SH-SY5Y (cell line): ENCODE data around the gene ANKRD11.

ENCODE experiments used
- GATA2 ChIP-seq: IDR thresholded peaks from 2 replicates; pipeline ENCODE4 v1.6.1; 2011; ENCODE audit warnings: mild to moderate bottlenecking, low read depth, low read length
- GATA3 ChIP-seq: IDR thresholded peaks from 2 replicates; pipeline ENCODE4 v1.6.1; 2011; ENCODE audit warnings: low read depth, mild to moderate bottlenecking, low read length, moderate library complexity

DNA sequence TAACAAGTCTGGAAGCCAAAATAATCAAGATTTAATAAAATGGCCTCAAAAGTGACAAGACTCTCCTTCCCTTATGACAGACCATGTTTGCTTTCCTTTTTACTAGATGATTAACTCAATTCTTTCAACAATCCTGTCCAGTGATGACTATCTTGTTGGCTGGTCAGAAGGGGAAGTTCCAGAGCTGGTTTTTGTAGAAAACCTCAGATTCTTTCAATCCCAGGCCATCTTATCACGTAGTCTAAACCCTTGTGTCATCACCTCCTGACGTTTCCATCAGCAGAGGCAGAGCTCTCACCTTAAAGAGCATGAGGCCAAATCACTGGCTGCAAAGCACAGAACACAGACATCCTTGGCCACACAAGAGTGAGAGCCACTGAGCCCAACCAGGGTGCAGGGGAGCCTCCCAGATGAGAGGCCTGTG lies 125.3 kb downstream of the ANKRD11 start:
- TF ChIP-seq GATA3 (no peak), GATA2 (no peak)
